ENCODE measurements around the gene LDLRAD3.
"Not testable (repeated sequence)": the region's sequence is repeated elsewhere in the genome, so short reads cannot be mapped to it uniquely, and the experiment has no call there.

The LDLRAD3 gene

DNA sequence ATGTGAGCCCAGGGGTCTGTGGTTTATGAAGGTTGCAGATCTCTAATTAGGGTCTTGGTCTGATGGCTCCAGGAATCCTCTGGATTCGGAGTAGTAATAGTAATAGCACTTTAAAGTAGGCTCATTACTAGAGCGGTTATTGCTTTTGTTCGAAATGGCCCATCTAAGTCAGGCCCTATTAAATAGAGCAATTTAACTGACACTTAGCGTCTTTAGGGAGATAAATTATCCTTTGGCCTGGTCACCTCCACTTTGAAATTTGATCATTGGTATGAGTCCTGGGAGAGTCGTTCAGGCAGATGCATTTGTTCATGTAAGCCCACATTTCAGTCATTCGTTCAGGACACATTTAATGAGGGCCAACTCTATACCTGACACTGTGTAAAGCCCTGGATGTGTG is 54.8 kb downstream of the LDLRAD3 start:
- no peak for DNase-seq

DNA sequence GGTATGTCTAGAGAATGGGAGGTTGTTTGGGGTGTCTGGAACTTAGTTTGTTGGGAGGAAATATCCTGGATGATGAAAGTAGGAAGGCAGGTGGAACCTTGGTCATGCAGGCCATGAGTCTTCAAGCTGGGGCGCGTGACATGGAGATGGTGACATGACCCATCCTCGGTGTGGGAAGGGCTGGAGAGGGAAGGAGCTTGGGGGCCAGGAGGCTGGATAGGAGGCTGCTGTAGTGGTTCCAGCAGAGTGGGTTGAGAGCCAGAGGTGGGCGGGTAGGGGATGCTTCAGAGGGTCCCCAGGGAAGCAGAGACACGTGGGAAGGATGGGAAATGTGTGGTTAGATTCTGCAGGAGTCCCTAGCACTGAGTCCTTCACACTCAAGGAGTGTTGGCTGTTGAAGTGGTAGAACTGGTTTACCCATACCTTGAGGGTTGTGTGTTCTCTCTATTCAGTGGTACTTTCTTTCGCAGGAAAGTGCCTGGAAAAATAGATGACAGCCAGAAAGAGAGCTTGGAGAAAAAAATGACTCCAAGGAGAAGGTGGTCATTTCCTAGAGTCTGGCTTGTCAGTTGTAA is 56.8 kb downstream of the LDLRAD3 start:
- no peak for DNase-seq

DNA sequence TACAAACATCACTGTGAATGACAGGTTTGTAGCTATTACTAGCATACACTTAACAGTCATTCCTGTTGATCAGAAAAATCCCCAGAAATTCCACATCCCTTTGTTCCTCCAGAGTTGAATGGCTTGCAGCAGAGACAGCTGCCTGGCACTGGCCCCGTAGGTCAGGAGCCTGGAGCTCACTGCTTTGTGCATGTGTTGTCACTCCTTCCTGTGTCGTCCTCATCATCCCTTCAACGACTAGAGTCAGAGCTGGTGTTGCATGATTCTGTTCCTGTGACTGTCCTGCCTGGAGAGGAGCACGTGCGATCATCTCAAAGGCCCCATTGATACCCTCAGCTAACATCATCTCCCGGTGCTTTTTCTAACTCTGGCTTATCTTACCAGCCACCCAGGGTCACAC is 58.3 kb downstream of the LDLRAD3 start:
- no peak for DNase-seq

DNA sequence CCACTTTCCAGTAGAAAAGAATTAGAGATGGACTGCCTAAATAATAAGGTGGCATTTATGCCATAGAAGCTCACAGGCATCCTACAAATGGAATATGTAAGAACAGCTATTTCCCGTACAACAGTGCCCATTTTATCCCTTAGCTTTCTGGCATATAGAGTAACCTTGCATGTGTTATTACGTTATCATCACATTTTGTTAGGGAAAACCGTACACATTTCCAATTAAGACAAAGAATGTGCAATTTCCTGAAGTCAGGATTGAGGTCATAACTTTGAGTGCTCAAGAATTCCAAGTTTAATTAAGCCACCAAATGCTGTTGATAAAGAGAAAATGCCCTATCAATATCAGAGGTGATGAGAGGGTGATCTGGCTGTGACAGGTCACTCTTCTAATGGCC is 58.9 kb downstream of the LDLRAD3 start:
- DNase-seq, result no peak

DNA sequence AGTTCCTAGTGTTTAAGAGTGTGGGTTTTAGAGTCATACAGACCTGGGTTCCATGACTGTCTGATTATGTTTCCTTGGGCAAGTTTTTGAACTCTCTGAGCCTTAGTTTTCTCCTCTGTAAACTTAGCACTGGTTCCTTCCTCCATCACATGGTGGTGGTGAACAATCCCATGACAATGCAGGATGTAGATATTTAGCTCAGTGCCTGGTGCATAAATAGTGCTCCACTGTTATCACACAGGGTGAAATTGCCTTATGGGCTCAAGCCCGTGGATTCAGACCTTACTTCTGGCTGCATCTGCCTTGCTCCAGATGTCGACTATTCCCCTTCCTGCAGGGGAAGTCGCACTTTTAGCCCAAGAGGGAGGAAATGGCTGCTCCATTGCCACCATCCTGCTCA is 62.7 kb downstream of the LDLRAD3 start:
- no peak for DNase-seq

DNA sequence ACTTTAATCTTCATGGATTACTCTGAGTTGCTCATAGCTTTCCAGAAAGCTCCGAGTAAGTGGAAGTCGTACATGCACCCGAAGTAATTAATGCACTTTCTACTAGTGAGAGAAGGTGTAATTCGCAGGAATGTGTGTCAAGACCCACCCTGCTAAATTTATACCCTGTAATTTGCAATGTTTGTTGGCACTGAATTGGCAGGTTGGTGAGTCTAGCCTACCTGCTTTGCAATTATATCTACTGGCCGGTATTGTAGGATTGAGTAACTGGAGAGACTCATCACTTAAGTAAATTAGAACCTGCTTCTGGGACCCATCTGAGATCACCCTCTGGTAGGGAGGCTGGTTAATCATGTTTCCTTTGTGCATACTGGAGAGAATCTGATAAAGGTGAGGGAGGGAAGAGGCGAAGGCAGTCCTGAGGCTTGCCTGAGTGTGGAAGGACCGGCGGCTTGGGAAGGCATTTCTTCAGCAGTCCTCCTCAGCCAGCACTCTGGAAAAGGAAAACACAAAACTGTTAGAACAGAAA is 63.3 kb downstream of the LDLRAD3 start:
- DNase-seq, result no peak

DNA sequence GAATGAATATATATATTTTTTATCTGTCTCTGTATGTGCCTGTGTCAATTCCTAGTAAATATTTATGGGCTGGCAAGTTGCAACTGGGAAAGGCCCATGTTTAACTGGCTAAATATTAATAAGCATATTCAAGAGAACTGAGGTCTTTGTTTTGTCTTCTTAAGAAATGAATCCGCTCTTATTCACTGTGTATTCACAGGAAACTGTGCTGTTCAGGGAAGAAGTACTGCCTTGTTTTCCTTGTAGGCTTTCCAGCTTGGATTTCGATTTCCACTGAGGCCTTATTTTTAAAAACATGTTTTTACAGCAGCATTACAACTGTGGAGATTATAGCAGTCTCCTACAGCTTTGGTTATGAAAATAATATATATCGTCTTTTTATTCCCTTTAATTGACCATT is 64.7 kb downstream of the LDLRAD3 start:
- DNase-seq, result no peak

DNA sequence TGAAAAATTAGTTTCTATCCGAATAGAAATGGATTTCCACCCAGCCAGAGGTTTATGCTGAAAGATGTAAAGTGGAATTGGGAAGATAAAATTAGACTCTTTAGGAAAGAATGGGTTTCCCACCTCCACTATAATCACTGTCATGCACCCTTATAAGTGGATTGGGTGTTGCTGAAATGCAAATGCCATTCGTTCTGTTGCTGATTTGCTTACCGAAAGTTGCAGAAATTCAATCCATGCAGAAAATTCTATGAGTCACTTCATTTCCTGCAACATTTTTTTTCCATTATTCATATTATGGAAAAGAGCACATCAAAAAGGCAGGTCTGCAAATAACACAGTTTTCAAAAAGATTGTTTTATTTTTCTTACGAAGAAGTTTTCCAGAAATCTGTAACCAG is 65.6 kb downstream of the LDLRAD3 start:
- DNase-seq, result no peak

DNA sequence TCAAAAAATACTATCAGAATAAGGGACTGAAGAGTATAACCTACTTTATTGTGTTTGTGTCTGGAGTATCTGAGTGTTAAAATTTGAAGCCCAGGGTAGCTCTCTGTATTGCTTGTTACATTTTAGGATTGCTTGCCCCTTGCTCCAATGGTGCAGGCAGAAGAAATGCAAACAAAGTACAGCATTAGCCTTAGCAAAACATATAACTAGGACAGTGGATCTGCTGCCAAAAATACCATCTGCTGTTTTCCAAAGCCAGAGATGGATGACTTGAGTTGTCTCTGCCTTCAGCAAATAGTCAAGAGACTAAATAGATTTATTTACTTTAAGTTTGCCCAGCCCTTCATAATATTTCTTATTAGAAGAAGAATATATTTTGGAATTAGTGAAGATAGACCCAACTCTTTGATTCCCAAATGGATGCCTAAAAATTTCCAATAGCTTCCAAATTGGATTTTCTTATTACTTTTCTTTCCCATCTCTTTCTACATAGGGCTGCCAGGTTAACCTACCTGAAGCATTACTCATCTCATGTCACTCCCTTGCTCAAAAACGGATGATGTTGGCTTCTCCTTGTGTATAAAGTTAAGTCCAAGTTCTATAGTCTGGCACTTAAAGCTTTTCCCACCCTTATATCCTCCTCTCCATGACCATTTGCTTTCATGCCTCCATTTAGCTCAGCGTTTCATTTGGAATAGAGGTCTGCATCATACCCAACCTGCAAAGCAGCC is 66.3 kb downstream of the LDLRAD3 start:
- DNase-seq, result no peak

DNA sequence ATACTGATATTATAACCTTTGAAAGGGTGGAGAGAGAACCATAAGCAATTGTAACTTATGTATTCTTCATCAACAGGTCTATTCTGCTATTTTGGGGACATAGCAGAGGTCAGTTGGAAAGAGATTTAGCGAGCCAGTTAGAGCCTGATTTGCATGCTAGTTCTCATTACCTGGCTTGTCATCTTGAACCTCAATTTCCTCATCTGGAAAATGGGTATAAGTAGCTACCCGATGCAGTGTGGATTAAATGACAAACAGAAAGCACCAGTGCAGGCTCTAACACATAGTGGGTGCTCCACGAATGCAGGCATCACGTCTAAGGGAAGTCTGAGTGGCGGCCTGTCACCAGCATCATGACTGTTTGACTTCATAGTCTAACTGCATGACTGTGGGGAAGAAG is 67.7 kb downstream of the LDLRAD3 start:
- no peak for DNase-seq

DNA sequence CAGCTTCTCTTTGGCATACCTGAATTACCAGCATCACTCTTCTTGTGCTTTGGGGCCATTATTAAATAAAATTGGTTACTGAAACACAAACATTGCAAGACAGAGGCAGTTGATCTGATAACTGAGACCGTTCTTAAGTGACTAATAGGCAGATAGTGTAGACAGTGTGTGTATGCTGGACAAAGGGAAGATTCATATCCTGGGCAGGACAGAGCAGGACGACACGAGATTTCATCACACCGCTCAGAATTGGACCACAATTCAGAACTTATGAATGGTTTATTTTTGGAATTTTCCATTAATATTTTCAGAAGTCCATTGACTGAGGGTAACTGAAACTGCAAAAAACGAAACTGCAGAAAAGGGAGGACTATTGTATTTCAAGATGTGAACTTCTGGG is 68.6 kb downstream of the LDLRAD3 start:
- DNase-seq, result no peak

DNA sequence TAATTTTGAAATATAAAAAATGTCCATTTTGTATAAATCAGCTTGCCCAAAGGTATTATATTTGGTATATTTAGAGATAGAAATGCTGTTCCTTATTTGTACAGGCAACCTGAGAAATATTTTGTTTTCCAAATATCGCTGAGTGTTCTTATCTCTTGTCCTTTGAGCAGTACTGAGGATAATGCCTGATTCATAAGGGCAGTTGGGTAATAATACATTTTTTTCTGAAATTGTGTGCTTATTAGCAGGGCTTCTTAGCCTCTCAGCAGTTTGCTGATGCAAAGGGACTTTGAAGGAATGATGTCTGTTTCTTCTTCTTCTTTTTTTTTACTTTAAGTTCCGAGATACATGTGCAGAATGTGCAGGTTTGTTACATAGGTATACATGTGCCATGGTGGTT is 69.1 kb downstream of the LDLRAD3 start:
- DNase-seq, result no peak

DNA sequence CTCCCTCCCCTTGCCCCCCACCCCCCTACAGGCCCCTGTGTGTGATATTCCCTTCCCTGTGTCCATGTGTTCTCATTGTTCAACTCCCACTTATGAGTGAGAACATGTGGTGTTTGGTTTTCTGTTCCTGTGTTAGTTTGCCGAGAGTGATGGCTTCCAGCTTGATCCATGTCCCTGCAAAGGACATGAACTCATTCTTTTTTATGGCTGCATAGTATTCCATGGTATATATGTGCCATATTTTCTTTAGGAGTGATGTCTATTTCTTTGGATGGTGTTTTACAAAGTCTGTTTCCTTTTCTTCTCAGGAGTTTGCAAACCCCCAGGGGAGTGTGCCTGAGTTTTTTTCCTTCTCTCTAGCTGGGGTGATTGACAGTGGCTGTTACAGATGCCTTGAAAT is 69.6 kb downstream of the LDLRAD3 start:
- not testable (repeated sequence) for DNase-seq

DNA sequence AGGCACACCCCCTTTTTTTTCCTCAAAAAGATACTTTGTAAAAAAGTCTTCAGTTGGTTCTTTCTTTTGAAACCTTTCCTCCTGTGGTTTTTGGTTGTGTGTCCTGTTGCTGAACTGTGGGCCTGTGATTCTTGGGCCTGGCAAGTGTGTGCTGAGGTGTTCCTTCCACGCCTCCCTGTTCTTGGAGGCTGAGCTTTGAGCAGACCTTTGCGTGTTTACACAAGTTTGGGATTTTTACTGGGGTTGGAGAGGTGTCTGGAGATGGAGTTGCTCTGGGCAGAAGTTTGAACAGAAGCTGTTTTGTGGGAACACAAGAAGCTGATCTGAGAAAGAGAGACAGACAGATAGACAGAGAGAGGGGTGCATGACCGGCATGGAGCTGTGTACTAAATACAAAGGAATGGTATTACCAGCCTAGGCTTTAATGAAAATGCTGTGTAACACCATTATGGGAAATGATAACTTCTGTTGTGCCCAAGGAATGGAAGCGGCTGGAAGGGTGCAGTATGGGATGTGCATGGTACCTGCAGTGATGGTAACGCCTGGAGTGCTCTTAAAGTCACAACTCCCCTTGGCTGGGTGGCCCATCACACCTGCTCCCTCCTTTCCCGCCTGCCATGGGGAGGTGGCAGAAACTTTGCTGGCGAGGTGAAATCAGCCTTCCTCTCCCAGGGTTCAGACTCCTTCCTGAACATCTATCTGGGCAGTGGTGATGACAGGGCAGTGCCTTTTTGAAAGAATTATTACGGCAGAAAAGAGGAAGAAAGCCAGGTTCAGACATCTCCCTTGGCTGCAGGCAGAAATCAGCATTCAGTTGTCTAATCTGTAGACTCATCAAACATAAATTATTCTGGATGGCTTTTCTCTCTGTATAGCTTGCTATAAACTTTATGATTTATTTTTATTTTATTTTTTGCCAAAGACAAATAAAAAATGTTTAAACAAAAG is 70.4 kb downstream of the LDLRAD3 start:
- DNase-seq, result no peak

DNA sequence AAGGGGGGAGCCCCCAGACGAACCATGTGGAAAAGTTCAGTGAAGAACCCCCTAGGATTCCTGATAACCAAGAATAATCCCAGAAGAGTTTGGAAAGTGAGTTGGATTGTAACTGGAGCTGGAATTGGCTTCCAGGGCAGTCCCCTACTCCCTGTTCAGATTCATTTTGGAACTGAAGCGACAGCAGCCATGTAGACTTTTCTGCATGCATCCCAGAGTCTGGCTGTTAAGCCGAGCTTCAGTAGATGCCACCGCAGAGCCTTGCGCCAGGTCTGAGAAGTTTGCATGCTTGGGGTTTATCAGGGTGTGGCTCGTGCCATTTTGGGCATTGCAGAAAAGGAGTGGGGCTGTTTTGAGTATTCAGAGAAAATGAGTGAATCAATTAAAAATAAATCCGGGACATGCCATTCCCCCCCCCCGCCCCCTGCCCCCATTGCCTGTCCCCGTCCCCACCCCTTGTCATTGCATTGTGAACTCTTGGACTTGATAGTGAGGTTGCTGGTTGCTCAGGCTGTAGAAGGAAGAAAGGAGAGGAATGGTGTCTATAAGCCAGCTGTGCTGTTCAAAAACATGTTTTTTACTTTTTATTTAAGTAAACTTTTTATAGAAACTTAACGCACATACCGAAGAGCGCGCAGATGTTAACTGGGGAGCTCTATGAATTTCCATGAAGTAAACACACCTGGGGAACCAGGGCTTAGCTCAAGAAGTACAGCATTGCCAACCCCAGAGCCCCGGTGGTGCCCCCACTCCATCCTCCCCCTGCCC is 71.2 kb downstream of the LDLRAD3 start:
- DNase-seq, result no peak

DNA sequence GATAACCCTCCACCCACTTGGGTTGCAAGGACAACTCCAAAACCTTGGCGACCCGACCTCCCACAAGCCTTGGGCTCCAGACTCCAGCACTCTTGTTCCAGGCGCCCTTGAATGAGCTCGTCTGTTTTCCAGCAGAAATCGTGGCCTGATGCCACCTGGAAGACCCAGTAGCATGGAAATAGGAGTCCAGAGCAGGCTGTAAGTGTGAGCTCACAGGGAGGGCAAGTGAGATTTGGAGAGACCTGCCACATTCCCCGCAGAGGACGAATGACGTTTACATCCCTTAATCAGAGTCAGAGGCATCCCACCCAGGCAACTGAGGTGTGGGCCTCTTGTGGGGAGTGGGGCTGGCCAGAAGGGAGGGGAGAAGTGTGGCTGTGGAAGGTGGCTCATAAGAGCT is 71.9 kb downstream of the LDLRAD3 start:
- no peak for DNase-seq

DNA sequence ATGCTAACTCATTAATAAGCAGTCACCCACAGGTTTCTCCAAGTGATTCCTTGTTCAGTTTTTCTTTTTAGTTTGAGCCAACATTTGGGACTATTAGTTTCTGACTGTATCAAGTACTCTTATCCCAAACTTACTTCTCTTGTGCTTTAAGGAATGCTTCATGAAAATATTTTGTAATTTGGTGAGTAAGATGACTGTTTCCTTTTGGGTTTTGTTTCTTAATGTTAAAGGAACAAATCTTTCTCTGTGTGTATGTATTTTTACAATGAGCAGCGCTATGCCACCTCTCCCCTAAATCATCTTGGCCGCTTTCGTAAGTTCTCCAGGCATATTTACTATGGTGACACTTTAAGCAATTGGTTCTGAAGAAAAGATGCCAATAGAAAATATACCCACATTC is 72.4 kb downstream of the LDLRAD3 start:
- DNase-seq, result no peak

DNA sequence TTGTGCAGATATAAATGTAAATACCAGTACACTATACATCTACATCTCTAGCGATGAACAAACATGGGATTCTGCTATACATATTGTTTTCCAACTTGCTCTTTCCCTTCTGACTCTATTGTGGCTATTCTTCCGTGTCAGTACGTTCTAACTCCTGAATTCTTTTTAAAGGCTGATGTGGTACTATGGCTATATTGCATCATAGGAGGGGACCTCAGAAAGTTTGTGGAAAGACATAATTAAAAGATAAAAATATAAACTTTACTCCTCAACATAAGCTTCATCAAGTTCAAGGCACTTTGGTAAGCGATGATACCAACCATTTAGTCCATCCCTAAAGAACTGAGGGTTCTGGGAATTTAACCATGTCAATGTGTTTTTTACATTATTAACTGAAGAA is 72.8 kb downstream of the LDLRAD3 start:
- DNase-seq, result no peak

DNA sequence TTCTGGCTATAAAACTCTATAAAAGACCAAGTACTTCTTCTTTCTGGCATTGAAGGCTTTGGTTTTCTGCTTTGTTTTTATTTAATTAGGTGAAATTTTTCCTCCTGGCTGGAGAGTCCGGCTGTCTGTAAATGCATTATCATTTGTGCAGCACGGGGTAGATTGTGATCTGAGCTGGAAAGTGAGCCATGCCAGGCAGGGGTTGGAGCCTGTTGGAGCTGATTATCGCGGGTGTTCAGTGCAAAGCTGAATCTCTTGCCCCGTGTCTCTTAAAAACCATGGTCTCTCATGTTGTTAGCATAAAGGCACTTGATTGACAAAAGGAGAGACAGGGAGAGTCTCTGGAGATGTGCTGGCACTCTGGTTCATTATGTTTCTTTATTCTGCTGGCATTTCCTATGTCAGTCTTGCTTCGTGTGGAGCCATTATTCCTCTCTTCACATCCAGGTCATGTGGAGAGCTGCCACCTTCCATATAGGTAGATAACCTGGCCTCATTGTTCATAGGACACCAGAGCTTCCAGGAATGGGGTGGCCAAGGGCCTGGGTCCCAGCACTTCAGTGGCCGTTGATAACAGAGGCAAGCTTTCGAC is 75.2 kb downstream of the LDLRAD3 start:
- no peak for DNase-seq

DNA sequence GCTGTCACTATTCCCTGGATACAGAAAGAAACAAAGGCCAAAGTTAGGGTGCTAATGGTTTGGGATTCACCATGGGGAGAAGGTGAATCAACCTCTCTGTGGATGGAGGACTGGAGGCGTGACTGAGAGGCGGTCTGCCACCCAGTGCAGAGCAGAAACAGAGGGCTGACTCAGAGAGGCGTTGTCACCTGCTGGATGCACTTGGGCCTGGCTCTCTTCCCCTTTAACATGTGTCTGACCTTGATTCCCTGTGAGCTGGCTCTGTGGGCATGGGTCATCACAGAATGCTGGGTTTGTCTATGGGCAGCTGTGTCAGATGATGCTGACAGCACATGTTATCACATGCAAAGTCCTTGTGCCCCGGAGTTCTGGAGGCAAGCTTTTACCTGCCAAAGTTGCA is 75.9 kb downstream of the LDLRAD3 start:
- no peak for DNase-seq

DNA sequence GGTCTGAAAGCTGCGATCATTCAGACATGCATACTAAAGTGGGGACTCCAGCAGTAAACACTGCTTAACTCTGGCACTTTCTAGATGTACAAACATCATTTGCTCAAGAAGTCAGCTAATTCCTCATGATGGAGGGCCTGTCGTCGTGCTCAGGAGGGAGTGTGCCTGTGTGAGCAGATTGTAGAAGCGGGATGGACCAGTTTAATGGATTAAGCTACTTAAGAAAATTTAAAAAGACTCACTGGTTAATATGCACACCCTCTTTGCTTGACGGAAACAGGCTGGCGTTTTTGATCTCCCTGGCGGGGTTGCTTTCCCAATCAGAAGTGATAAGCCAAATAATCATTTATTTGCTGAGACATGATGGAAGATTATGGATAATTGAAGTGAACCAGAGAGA is 79.0 kb downstream of the LDLRAD3 start:
- no peak for DNase-seq

DNA sequence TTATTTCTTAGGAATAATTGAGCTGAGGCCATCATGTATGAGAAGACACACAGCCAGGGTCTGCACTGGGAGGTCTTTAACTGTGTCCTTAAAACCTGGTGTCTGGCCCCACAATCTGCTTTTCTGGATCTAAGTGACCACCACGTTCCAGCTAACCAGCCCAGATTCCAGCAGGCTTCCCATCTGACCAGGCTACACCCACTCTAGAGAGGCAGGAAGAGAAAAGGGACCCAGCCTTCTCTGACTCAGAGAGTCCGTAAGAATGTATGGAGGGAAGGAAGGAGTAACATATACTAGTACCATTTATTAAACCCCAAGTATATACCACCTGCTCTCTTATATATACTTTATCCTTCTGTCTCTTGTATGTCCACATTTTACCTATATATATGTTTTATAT is 80.1 kb downstream of the LDLRAD3 start:
- no peak for DNase-seq

DNA sequence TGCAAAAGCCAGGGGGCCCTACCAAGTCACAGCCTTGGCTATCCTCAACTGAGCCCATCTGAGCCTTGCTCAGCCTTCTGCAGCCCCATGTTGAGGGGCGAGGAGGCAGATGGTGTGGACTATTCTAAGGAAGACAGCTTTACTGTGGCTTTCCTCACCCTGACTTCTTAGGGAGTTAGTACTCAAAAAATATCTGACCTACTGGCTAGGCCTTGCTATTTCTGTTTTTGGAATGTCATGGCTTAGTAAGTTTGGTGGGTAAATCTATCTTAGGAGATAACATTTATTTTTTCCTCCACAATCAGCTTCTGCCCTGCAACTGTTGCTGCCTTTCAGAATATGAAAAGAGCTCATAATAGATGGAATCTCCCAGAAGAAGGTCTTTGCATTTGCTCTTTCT is 80.9 kb downstream of the LDLRAD3 start:
- no peak for DNase-seq
